SU-DHL-6 (cell line): Measurements from ENCODE around the gene ARFGEF3.
A peak's percentile ranks its signal among the peaks of the same experiment; 100 is the strongest.
"Not testable (repeated sequence)": the region's sequence is repeated elsewhere in the genome, so short reads cannot be mapped to it uniquely, and the experiment has no call there.

ENCODE experiments used
- H2AFZ ChIP-seq: fragments of 200-600 bp; sonication (generic); 2 replicates; pipeline ENCODE4 v1.6.1; 2014; ENCODE audit warnings: low read depth, mild to moderate bottlenecking, moderate library complexity, mixed read lengths, antibody characterized with exemption, low read length; ENCODE audit not compliant: severe bottlenecking
- H3F3A ChIP-seq: fragments of 200-600 bp; shearing (Covaris generic); 2 replicates; pipeline ENCODE4 v1.6.0; 2016; ENCODE audit warnings: antibody characterized with exemption, mild to moderate bottlenecking; ENCODE audit not compliant: insufficient read depth
- H3K27ac ChIP-seq: fragments of 200-600 bp; sonication (generic); 2 replicates; pipeline ENCODE4 v1.5.1; 2016; ENCODE audit warnings: low read depth, mild to moderate bottlenecking, low read length, moderate library complexity, mixed read lengths
- H3K27me3 ChIP-seq: fragments of 200-600 bp; sonication (generic), shearing (Covaris generic); 2 replicates; pipeline ENCODE4 v1.6.0; 2014; ENCODE audit warnings: mild to moderate bottlenecking, low read length
- H3K36me3 ChIP-seq: fragments of 200-600 bp; sonication (generic); 2 replicates; pipeline ENCODE4 v1.6.1; 2014; ENCODE audit warnings: mild to moderate bottlenecking, low read length, mixed read lengths
- H3K4me2 ChIP-seq: fragments of 300-600, 200-600 bp; shearing (Covaris generic), sonication (generic); 2 replicates; pipeline ENCODE4 v1.6.0; 2014; ENCODE audit warnings: low read length, low read depth, mild to moderate bottlenecking; ENCODE audit not compliant: poor library complexity, severe bottlenecking
- H3K4me3 ChIP-seq: fragments of 200-600 bp; sonication (generic); 2 replicates; pipeline ENCODE4 v1.5.1; 2014; ENCODE audit warnings: antibody characterized with exemption, low read length, mild to moderate bottlenecking, mixed read lengths; ENCODE audit not compliant: insufficient read depth, poor library complexity, severe bottlenecking
- H3K79me2 ChIP-seq: fragments of 200-600 bp; sonication (generic); 2 replicates; pipeline ENCODE4 v1.6.1; 2014; ENCODE audit warnings: mild to moderate bottlenecking, low read length, moderate library complexity; ENCODE audit not compliant: insufficient read depth
- H3K9ac ChIP-seq: fragments of 200-600 bp; sonication (generic); 2 replicates; pipeline ENCODE4 v1.7.0; 2014; ENCODE audit warnings: mild to moderate bottlenecking, low read length
- H3K9me2 ChIP-seq: fragments of 200-600 bp; sonication (generic); replicated peaks from 2 replicates; pipeline ENCODE4 v1.6.1; 2014; ENCODE audit warnings: low read length; ENCODE audit not compliant: insufficient read depth
- H3K9me3 ChIP-seq: fragments of 200-600 bp; sonication (generic); 2 replicates; pipeline ENCODE4 v1.6.1; 2014; ENCODE audit warnings: low read length, mixed read lengths; ENCODE audit not compliant: insufficient read depth
- H4K20me1 ChIP-seq: fragments of 200-600 bp; sonication (generic); 2 replicates; pipeline ENCODE4 v1.6.1; 2014; ENCODE audit warnings: low read depth, mild to moderate bottlenecking, antibody characterized with exemption, low read length, moderate library complexity, mixed read lengths
- CTCF ChIP-seq: fragments of 200-600 bp; sonication (generic); IDR thresholded peaks from one replicate; pipeline ENCODE4 v1.5.1; 2017; ENCODE audit warnings: antibody characterized with exemption, mild to moderate bottlenecking, low read length, moderate library complexity; ENCODE audit not compliant: insufficient read depth, poor library complexity, severe bottlenecking
- EZH2phosphoT487 ChIP-seq: fragments of 200-600 bp; sonication (generic), shearing (Covaris generic); conservative IDR thresholded peaks from 2 replicates; pipeline ENCODE4 v1.6.1; 2018; ENCODE audit warnings: mild to moderate bottlenecking, antibody characterized with exemption, low read length, moderate library complexity, mixed read lengths

ARFGEF3 gene

GRCh38 chr6:138115877-138116660, 45.7 kb upstream of the ARFGEF3 start:
- no peaks in the 10 kb centered on the region for H3K36me3 ChIP-seq
- H3F3A ChIP-seq: no peaks in the 10 kb centered on the region
- no peak overlapping the region for H3K4me3 ChIP-seq
- TF ChIP-seq CTCF: peak; percentile 46
- TF ChIP-seq EZH2phosphoT487: no peak
- no peaks in the 10 kb centered on the region for H4K20me1 ChIP-seq
- no peak overlapping the region for H3K4me2 ChIP-seq
- no peaks in the 10 kb centered on the region for H3K27me3 ChIP-seq
- H3K9me3 ChIP-seq: no peaks in the 10 kb centered on the region
- no peak overlapping the region for H3K27ac ChIP-seq
- no peak overlapping the region for H2AFZ ChIP-seq
- H3K9ac ChIP-seq: no peak overlapping the region
- no peaks in the 10 kb centered on the region for H3K79me2 ChIP-seq
- H3K9me2 ChIP-seq: no peaks in the 10 kb centered on the region

DNA sequence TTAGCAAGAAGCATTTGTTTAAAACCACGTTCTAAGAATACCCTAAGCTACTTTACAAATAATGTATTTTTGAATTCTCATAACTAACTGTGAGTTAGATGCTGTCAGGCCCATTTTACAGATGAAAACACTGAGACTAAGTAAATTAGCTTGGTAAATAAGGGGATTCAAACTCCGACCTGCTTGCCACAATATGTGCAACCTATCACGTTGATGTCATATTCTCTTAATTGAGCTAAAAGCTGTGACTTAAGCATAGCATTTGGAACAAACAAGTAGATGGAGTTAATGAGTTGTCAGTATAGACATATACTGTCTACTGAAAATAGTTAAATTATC, 45.1 kb upstream of the ARFGEF3 start:
- Histone ChIP-seq H3K9me3 (no peaks in the 10 kb centered on the region), H3K9ac (no peak overlapping the region), H3K79me2 (no peaks in the 10 kb centered on the region), H3K36me3 (no peaks in the 10 kb centered on the region), H3K4me2 (no peak overlapping the region), H3F3A (no peaks in the 10 kb centered on the region), H3K27ac (no peak overlapping the region), H3K27me3 (no peaks in the 10 kb centered on the region), H3K9me2 (no peaks in the 10 kb centered on the region), H2AFZ (no peak overlapping the region), H4K20me1 (no peaks in the 10 kb centered on the region), H3K4me3 (no peak overlapping the region)
- TF ChIP-seq EZH2phosphoT487 (no peak), CTCF (no peak)

GRCh38 chr6:138117376-138117914, 44.3 kb upstream of the ARFGEF3 start:
- TF ChIP-seq EZH2phosphoT487 (no peak), CTCF (no peak)
- Histone ChIP-seq H3K9ac (no peak overlapping the region), H3K27me3 (no peaks in the 10 kb centered on the region), H3K4me2 (no peak overlapping the region), H3F3A (no peaks in the 10 kb centered on the region), H3K27ac (no peak overlapping the region), H3K9me2 (no peaks in the 10 kb centered on the region), H3K9me3 (no peaks in the 10 kb centered on the region), H3K4me3 (no peak overlapping the region), H3K36me3 (no peaks in the 10 kb centered on the region), H2AFZ (no peak overlapping the region), H4K20me1 (no peaks in the 10 kb centered on the region), H3K79me2 (no peaks in the 10 kb centered on the region)

- not testable (repeated sequence) for H3K9me3 ChIP-seq, H3F3A ChIP-seq, H3K4me2 ChIP-seq
Observed at GRCh38 chr6:138119229-138119628, 42.5 kb upstream of the ARFGEF3 start.

More at GRCh38 chr6:138119229-138119628, 42.5 kb upstream of the ARFGEF3 start:
- H3K79me2 ChIP-seq, H4K20me1 ChIP-seq, H3K9ac ChIP-seq, H2AFZ ChIP-seq, H3K27me3 ChIP-seq, H3K36me3 ChIP-seq, H3K9me2 ChIP-seq, H3K27ac ChIP-seq, H3K4me3 ChIP-seq: not testable (repeated sequence)
